Measurements from ENCODE around the gene GYPA.
"Not testable (repeated sequence)": the region's sequence is repeated elsewhere in the genome, so short reads cannot be mapped to it uniquely, and the experiment has no call there.

The GYPA gene

GRCh38 chr4:144140594-144141295 lies at the start of gene GYPA:
TSS of gene GYPA (minus strand) at chr4:144140718. CDS start at chr4:144140635, 83 bp downstream.
- not testable (repeated sequence) for H3K9ac ChIP-seq (ENCODE audit: low read length); DNase-seq (ENCODE audit: low read depth)

GRCh38 chr4:144190009-144190408 lies 49.5 kb upstream of the GYPA start:
- Histone ChIP-seq H3K9ac (ENCODE audit: low read length) (no peak overlapping the region), H3K27me3 (replicated peaks; ENCODE audit: control insufficient read depth, insufficient read depth, low read length) (peaks cover 4% of the 10 kb centered on the region), H3K36me3 (ENCODE audit: control insufficient read depth, insufficient read depth, low read length, severe bottlenecking) (no peaks in the 10 kb centered on the region), H3K9me3 (ENCODE audit: control insufficient read depth, low read length) (no peaks in the 10 kb centered on the region), H3K4me1 (ENCODE audit: control insufficient read depth, insufficient read depth, low read length) (no peaks in the 10 kb centered on the region), H3K4me3 (ENCODE audit: low read length) (no peak overlapping the region)
- DNase-seq (ENCODE audit: low read depth), result no peak

More at GRCh38 chr4:144140594-144141295, at the start of gene GYPA:
- H3K9me3 ChIP-seq (ENCODE audit: control insufficient read depth, low read length); H3K4me3 ChIP-seq (ENCODE audit: low read length); H3K27me3 ChIP-seq (replicated peaks; ENCODE audit: control insufficient read depth, insufficient read depth, low read length); H3K4me1 ChIP-seq (ENCODE audit: control insufficient read depth, insufficient read depth, low read length); H3K36me3 ChIP-seq (ENCODE audit: control insufficient read depth, insufficient read depth, low read length, severe bottlenecking): not testable (repeated sequence)

- H3K4me3 ChIP-seq (ENCODE audit: low read length), result no peak overlapping the region
- H3K4me1 ChIP-seq (ENCODE audit: control insufficient read depth, insufficient read depth, low read length), result no peaks in the 10 kb centered on the region
- no peaks in the 10 kb centered on the region for H3K9me3 ChIP-seq (ENCODE audit: control insufficient read depth, low read length)
- no peaks in the 10 kb centered on the region for H3K36me3 ChIP-seq (ENCODE audit: control insufficient read depth, insufficient read depth, low read length, severe bottlenecking)
- H3K27me3 ChIP-seq (replicated peaks; ENCODE audit: control insufficient read depth, insufficient read depth, low read length), result peaks cover 4% of the 10 kb centered on the region
- DNase-seq (ENCODE audit: low read depth), result no peak
- H3K9ac ChIP-seq (ENCODE audit: low read length), result no peak overlapping the region
These were observed 48.6 kb upstream of the GYPA start for GRCh38 chr4:144189121-144189520.

- no peak overlapping the region for H3K4me3 ChIP-seq (ENCODE audit: low read length)
- no peaks in the 10 kb centered on the region for H3K4me1 ChIP-seq (ENCODE audit: control insufficient read depth, insufficient read depth, low read length)
- no peak for DNase-seq (ENCODE audit: low read depth)
- H3K27me3 ChIP-seq (replicated peaks; ENCODE audit: control insufficient read depth, insufficient read depth, low read length), result no peaks in the 10 kb centered on the region
- no peaks in the 10 kb centered on the region for H3K36me3 ChIP-seq (ENCODE audit: control insufficient read depth, insufficient read depth, low read length, severe bottlenecking)
- H3K9ac ChIP-seq (ENCODE audit: low read length), result no peak overlapping the region
- no peaks in the 10 kb centered on the region for H3K9me3 ChIP-seq (ENCODE audit: control insufficient read depth, low read length)
These were observed 44.6 kb upstream of the GYPA start for GRCh38 chr4:144185086-144185485.

- H3K27me3 ChIP-seq (replicated peaks; ENCODE audit: control insufficient read depth, insufficient read depth, low read length), result no peaks in the 10 kb centered on the region
- DNase-seq (ENCODE audit: low read depth), result no peak
- no peak overlapping the region for H3K9ac ChIP-seq (ENCODE audit: low read length)
- no peak overlapping the region for H3K4me3 ChIP-seq (ENCODE audit: low read length)
- no peaks in the 10 kb centered on the region for H3K9me3 ChIP-seq (ENCODE audit: control insufficient read depth, low read length)
- no peaks in the 10 kb centered on the region for H3K36me3 ChIP-seq (ENCODE audit: control insufficient read depth, insufficient read depth, low read length, severe bottlenecking)
- no peaks in the 10 kb centered on the region for H3K4me1 ChIP-seq (ENCODE audit: control insufficient read depth, insufficient read depth, low read length)
These were observed 42.6 kb upstream of the GYPA start for GRCh38 chr4:144183165-144183564.

GRCh38 chr4:144181391-144181790 lies 40.9 kb upstream of the GYPA start:
- no peaks in the 10 kb centered on the region for H3K9me3 ChIP-seq (ENCODE audit: control insufficient read depth, low read length)
- H3K27me3 ChIP-seq (replicated peaks; ENCODE audit: control insufficient read depth, insufficient read depth, low read length), result no peaks in the 10 kb centered on the region
- no peaks in the 10 kb centered on the region for H3K36me3 ChIP-seq (ENCODE audit: control insufficient read depth, insufficient read depth, low read length, severe bottlenecking)
- no peak overlapping the region for H3K4me3 ChIP-seq (ENCODE audit: low read length)
- no peak for DNase-seq (ENCODE audit: low read depth)
- no peaks in the 10 kb centered on the region for H3K4me1 ChIP-seq (ENCODE audit: control insufficient read depth, insufficient read depth, low read length)
- H3K9ac ChIP-seq (ENCODE audit: low read length), result no peak overlapping the region

GRCh38 chr4:144179152-144179739 lies 38.7 kb upstream of the GYPA start:
- no peaks in the 10 kb centered on the region for H3K9me3 ChIP-seq (ENCODE audit: control insufficient read depth, low read length)
- peaks cover 4% of the 10 kb centered on the region for H3K4me1 ChIP-seq (ENCODE audit: control insufficient read depth, insufficient read depth, low read length)

GRCh38 chr4:144178414-144178813 lies 37.9 kb upstream of the GYPA start:
- Histone ChIP-seq H3K36me3 (ENCODE audit: control insufficient read depth, insufficient read depth, low read length, severe bottlenecking) (no peaks in the 10 kb centered on the region), H3K4me3 (ENCODE audit: low read length) (no peak overlapping the region), H3K9ac (ENCODE audit: low read length) (no peak overlapping the region), H3K9me3 (ENCODE audit: control insufficient read depth, low read length) (no peaks in the 10 kb centered on the region), H3K4me1 (ENCODE audit: control insufficient read depth, insufficient read depth, low read length) (peaks cover 4% of the 10 kb centered on the region), H3K27me3 (replicated peaks; ENCODE audit: control insufficient read depth, insufficient read depth, low read length) (no peaks in the 10 kb centered on the region)
- DNase-seq (ENCODE audit: low read depth), result no peak

More at GRCh38 chr4:144179152-144179739, 38.7 kb upstream of the GYPA start:
- DNase-seq (ENCODE audit: low read depth), result no peak
- no peaks in the 10 kb centered on the region for H3K36me3 ChIP-seq (ENCODE audit: control insufficient read depth, insufficient read depth, low read length, severe bottlenecking)
- no peak overlapping the region for H3K9ac ChIP-seq (ENCODE audit: low read length)
- no peak overlapping the region for H3K4me3 ChIP-seq (ENCODE audit: low read length)
- no peaks in the 10 kb centered on the region for H3K27me3 ChIP-seq (replicated peaks; ENCODE audit: control insufficient read depth, insufficient read depth, low read length)

GRCh38 chr4:144176476-144176875 lies 36.0 kb upstream of the GYPA start:
- H3K27me3 ChIP-seq (replicated peaks; ENCODE audit: control insufficient read depth, insufficient read depth, low read length), result no peaks in the 10 kb centered on the region
- H3K36me3 ChIP-seq (ENCODE audit: control insufficient read depth, insufficient read depth, low read length, severe bottlenecking), result no peaks in the 10 kb centered on the region
- H3K4me3 ChIP-seq (ENCODE audit: low read length), result no peak overlapping the region
- no peaks in the 10 kb centered on the region for H3K9me3 ChIP-seq (ENCODE audit: control insufficient read depth, low read length)
- H3K4me1 ChIP-seq (ENCODE audit: control insufficient read depth, insufficient read depth, low read length), result peaks cover 4% of the 10 kb centered on the region
- H3K9ac ChIP-seq (ENCODE audit: low read length), result no peak overlapping the region
- DNase-seq (ENCODE audit: low read depth), result peak; percentile 34

- DNase-seq (ENCODE audit: low read depth), result peak; percentile 83
- H3K36me3 ChIP-seq (ENCODE audit: control insufficient read depth, insufficient read depth, low read length, severe bottlenecking), result no peaks in the 10 kb centered on the region
- H3K9ac ChIP-seq (ENCODE audit: low read length), result peak overlapping the region; percentile 33
- no peaks in the 10 kb centered on the region for H3K27me3 ChIP-seq (replicated peaks; ENCODE audit: control insufficient read depth, insufficient read depth, low read length)
- peaks cover 4% of the 10 kb centered on the region for H3K4me1 ChIP-seq (ENCODE audit: control insufficient read depth, insufficient read depth, low read length)
- no peaks in the 10 kb centered on the region for H3K9me3 ChIP-seq (ENCODE audit: control insufficient read depth, low read length)
- no peak overlapping the region for H3K4me3 ChIP-seq (ENCODE audit: low read length)
These were observed 34.0 kb upstream of the GYPA start for GRCh38 chr4:144174401-144175067.

GRCh38 chr4:144171697-144172096 lies 31.2 kb upstream of the GYPA start:
- H3K9me3 ChIP-seq (ENCODE audit: control insufficient read depth, low read length), result no peaks in the 10 kb centered on the region
- no peaks in the 10 kb centered on the region for H3K36me3 ChIP-seq (ENCODE audit: control insufficient read depth, insufficient read depth, low read length, severe bottlenecking)
- H3K9ac ChIP-seq (ENCODE audit: low read length), result no peak overlapping the region
- no peak for DNase-seq (ENCODE audit: low read depth)
- H3K27me3 ChIP-seq (replicated peaks; ENCODE audit: control insufficient read depth, insufficient read depth, low read length), result no peaks in the 10 kb centered on the region
- H3K4me3 ChIP-seq (ENCODE audit: low read length), result no peak overlapping the region
- H3K4me1 ChIP-seq (ENCODE audit: control insufficient read depth, insufficient read depth, low read length), result peaks cover 4% of the 10 kb centered on the region

Measured in adipocyte (in vitro differentiated cells).